Right lobe of liver (tissue), 6 donors: ENCODE measurements around the gene TSR3. TPM values are rescaled to one million over a fixed set of nuclear protein-coding genes. Genes with fewer than 3 reads are reported as not detected.

Experiments used
- ATAC-seq, 4 donors: fragments of 200-7000 bp; cut with Tn5 transposase; one replicate each; pipeline ENCODE4 v1.9.1; 2020; ENCODE audit warnings: mild to moderate bottlenecking in 4 of 4, moderate library complexity in 4 of 4
- DNase-seq, 3 donors: peaks; one replicate each; pipeline ENCODE4 v3.0.0-alpha.2; 2020
- H3K27ac ChIP-seq, 3 donors: fragments of 200-600 bp; one replicate each; pipeline ENCODE4 v1.8.0; 2022
- H3K27me3 ChIP-seq, 2 donors: fragments of 200-600 bp; one replicate each; pipeline ENCODE4 v1.8.0; 2022
- H3K36me3 ChIP-seq, 4 donors: fragments of 200-600 bp; sonication (generic) in 1 of 4; one replicate each; pipeline versions ENCODE4 v1.5.1 to v1.8.0; 2017 to 2022; ENCODE audit warnings: control low read depth in 1 of 4
- H3K4me1 ChIP-seq, 4 donors: fragments of 200-600 bp; sonication (generic) in 1 of 4; one replicate each; pipeline versions ENCODE4 v1.5.1 to v1.8.0; 2017 to 2022; ENCODE audit warnings: control low read depth in 1 of 4
- H3K4me3 ChIP-seq, 3 donors: fragments of 200-600 bp; one replicate each; pipeline ENCODE4 v1.8.0; 2022
- H3K9me3 ChIP-seq, 4 donors: fragments of 200-600 bp; sonication (generic) in 1 of 4; one replicate each; pipeline versions ENCODE4 v1.5.1 to v1.8.0; 2017 to 2022; ENCODE audit warnings: control low read depth in 1 of 4
- CTCF ChIP-seq, 4 donors: fragments of 200-600 bp in 3 of 4; fragments of 450-650 bp in 1 of 4; IDR thresholded peaks; one replicate each; pipeline versions ENCODE4 v1.5.1 to v1.8.0; 2016 to 2022; ENCODE audit warnings: antibody characterized with exemption in 4 of 4, mild to moderate bottlenecking in 2 of 4
- POLR2A ChIP-seq: fragments of 450-650 bp; IDR thresholded peaks from one replicate; pipeline ENCODE4 v1.6.1; 2017; ENCODE audit warnings: antibody characterized with exemption, mild to moderate bottlenecking
- WGBS: methylation state at CpG from one replicate; pipeline ENCODE4 v1.1.6; 2018; ENCODE audit warnings: low coverage, low lambda C conversion rate; ENCODE audit not compliant: insufficient coverage; ENCODE audit errors: missing lambda C conversion rate; 5-methylcytosine and 5-hydroxymethylcytosine counted together
- intact Hi-C, 2 donors: fragments of 100-400 bp; cut with DNase I; formaldehyde crosslinking; loops; one replicate each; pipeline versions ENCODE4 v1.11.2 to v1.14.1; 2022
- total RNA-seq, 6 experiments: library from RNA; depleted of rRNA in 2 of 6; stranded (reverse); fragments of >200 nt in 2 of 6; fragmentation: NEBNext Ultra II Directional in 3 of 6; extraction: Animal tissue kit (Norgen Biotek cat#: 25700) in 3 of 6; gene quantifications; one replicate each; pipeline versions ENCODE4 v1.1.0 to v1.2.4, GENCODE V29; 2016 to 2023
- donor health status: DM: no; HTN: yes; CAD: no.
- donor health status: DM: no; HTN: no; CAD: no.
- donor health status: DM: no; HTN: no; CAD: no.
- donor health status: DM: no; HTN: yes; CAD: no.
- donor health status: DM: no; HTN: yes; CAD: no.

The TSR3 gene
- total RNA-seq, 6 experiments from 2014 or later, result 20.7 to 66.5 (median 24.5) TPM

GRCh38 chr16:1357906-1358566 lies 6.4 kb upstream of the TSR3 start:
- H3K36me3 ChIP-seq, result peaks cover 0 to 27% (median 5%) of the 10 kb centered on the region in 4 donors
- intact Hi-C loops, result no loop called here
- no peak for DNase-seq

GRCh38 chr16:1356061-1356900 lies 4.6 kb upstream of the TSR3 start:
- WGBS, result 83% methylated on average over 6 of the region's 33 CpGs
- ATAC-seq (peak in 2 of 4 donors; percentile 16 to 17), DNase-seq (no peak)
- H3K27me3 ChIP-seq, result no peaks in the 10 kb centered on the region
- intact Hi-C loops, result no loop called here
- no peak overlapping the region for H3K4me3 ChIP-seq
- no peaks in the 10 kb centered on the region for H3K9me3 ChIP-seq
- TF ChIP-seq POLR2A (no peak), CTCF (IDR thresholded peaks at IDR 0.05) (no peak)
- peaks cover 0 to 16% (median 8%) of the 10 kb centered on the region in 4 donors for H3K4me1 ChIP-seq
- H3K36me3 ChIP-seq, result peaks cover 0 to 14% (median under 1%) of the 10 kb centered on the region in 4 donors
- H3K27ac ChIP-seq, result no peak overlapping the region

More at GRCh38 chr16:1357906-1358566, 6.4 kb upstream of the TSR3 start:
- ATAC-seq, result peak in 2 of 4 donors; percentile 16 to 24
- no peak for TF ChIP-seq CTCF (IDR thresholded peaks at IDR 0.05)
- TF ChIP-seq POLR2A, result no peak
- no peaks in the 10 kb centered on the region for H3K27me3 ChIP-seq
- no peak overlapping the region for H3K27ac ChIP-seq
- no peak overlapping the region for H3K4me3 ChIP-seq
- H3K4me1 ChIP-seq, result peaks cover 0 to 7% (median 3%) of the 10 kb centered on the region in 4 donors
- no peaks in the 10 kb centered on the region for H3K9me3 ChIP-seq
- 50% methylated on average over 1 of the region's 19 CpGs for WGBS

- no peak for TF ChIP-seq CTCF (IDR thresholded peaks at IDR 0.05)
- no peak for TF ChIP-seq POLR2A
- ATAC-seq (no peak), DNase-seq (no peak)
- Histone ChIP-seq H3K27ac (no peak overlapping the region), H3K4me3 (no peak overlapping the region), H3K9me3 (no peaks in the 10 kb centered on the region), H3K4me1 (peaks cover 0 to 23% (median 11%) of the 10 kb centered on the region in 4 donors), H3K27me3 (no peaks in the 10 kb centered on the region), H3K36me3 (peaks cover 0 to 10% (median 0%) of the 10 kb centered on the region in 4 donors)
- WGBS, result 90% methylated on average over 2 of the region's 15 CpGs
- intact Hi-C loops, result no loop called here
These were observed 3.9 kb upstream of the TSR3 start for GRCh38 chr16:1355591-1355990.

- TF ChIP-seq CTCF (IDR thresholded peaks at IDR 0.05) (no peak), POLR2A (no peak)
- intact Hi-C loops, result no loop called here
- H3K4me1 ChIP-seq, result peaks cover 0 to 26% (median 12%) of the 10 kb centered on the region in 4 donors
These were observed 3.3 kb upstream of the TSR3 start for GRCh38 chr16:1354815-1355540.

More at GRCh38 chr16:1354815-1355540, 3.3 kb upstream of the TSR3 start:
- Histone ChIP-seq H3K36me3 (peaks cover 0 to 6% (median 0%) of the 10 kb centered on the region in 4 donors), H3K9me3 (no peaks in the 10 kb centered on the region), H3K27me3 (no peaks in the 10 kb centered on the region), H3K4me3 (no peak overlapping the region), H3K27ac (no peak overlapping the region)
- ATAC-seq, result no peak
- no peak for DNase-seq
- WGBS, result 90% methylated on average over 22 of the region's 49 CpGs
